Upper lobe of left lung (tissue), 4 donors: ENCODE measurements around the gene BIRC7.

Experiments used
- EP300 ChIP-seq, 4 donors: sonication (generic); formaldehyde crosslinking; IDR thresholded peaks; one replicate each; pipeline ENCODE4 v1.5.1; 2017; ENCODE audit warnings: antibody characterized with exemption in 4 of 4, control low read depth in 2 of 4
- POLR2AphosphoS5 ChIP-seq, 2 donors: sonication (generic); formaldehyde crosslinking; IDR thresholded peaks; one replicate each; pipeline ENCODE4 v1.5.1; 2017; ENCODE audit warnings: antibody characterized with exemption in 2 of 2
- TF ChIP-seq, protein P1 (sequence below), 6 experiments: fragments of 450-650 bp in 4 of 6; fragments of 200-600 bp in 2 of 6; sonication (generic) in 2 of 6; IDR thresholded peaks; one replicate each; pipeline ENCODE4 v1.5.1; 2016 to 2019; ENCODE audit warnings: antibody characterized with exemption in 6 of 6

DNA sequence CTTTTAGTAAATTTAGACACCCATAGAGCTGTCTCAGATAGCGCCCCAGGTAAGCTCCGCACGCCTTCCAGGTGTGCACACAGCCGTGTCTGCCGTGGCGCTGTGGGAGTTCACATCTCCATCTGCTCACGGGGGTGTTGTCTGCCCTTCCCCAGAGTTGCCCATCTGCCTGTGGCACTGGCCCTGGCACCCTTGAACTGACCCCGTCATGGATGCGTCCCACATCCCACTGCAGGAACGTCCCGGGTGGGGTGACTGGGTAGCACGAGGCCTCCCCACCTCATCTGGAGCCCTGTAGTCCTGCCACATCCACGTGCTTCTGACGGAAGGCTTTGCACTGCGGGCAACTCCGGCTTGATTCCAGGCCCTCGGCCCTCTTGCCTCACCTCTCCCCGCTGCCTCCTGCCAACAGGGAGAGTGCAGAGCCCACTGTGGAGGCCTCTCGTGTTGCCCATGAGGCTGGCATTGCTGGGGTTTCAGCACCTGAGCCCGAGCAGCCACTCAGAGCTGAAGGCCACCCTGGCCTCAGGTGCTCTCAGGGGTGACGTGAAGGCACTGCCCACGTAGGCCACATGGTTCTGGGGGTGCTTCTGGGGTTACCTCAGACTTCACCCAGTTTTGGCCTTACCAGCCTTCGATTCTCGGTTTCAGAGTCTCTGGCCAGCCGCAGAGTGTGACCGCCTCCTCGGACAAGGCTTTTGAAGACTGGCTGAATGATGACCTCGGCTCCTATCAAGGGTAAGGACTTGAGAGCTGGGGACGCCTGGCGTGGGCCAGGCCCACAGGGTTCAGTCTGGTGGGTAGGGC lies 42.0 kb downstream of the BIRC7 start:
- TF ChIP-seq, protein P1, sequence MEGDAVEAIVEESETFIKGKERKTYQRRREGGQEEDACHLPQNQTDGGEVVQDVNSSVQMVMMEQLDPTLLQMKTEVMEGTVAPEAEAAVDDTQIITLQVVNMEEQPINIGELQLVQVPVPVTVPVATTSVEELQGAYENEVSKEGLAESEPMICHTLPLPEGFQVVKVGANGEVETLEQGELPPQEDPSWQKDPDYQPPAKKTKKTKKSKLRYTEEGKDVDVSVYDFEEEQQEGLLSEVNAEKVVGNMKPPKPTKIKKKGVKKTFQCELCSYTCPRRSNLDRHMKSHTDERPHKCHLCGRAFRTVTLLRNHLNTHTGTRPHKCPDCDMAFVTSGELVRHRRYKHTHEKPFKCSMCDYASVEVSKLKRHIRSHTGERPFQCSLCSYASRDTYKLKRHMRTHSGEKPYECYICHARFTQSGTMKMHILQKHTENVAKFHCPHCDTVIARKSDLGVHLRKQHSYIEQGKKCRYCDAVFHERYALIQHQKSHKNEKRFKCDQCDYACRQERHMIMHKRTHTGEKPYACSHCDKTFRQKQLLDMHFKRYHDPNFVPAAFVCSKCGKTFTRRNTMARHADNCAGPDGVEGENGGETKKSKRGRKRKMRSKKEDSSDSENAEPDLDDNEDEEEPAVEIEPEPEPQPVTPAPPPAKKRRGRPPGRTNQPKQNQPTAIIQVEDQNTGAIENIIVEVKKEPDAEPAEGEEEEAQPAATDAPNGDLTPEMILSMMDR (IDR thresholded peaks at IDR 0.05) = no peak
- TF ChIP-seq EP300 (IDR thresholded peaks at IDR 0.05) (no peak), POLR2AphosphoS5 (IDR thresholded peaks at IDR 0.05) (no peak)
